GM18868 (cell line): ENCODE results near the gene PPRC1.

Experiments
- ATAC-seq: cut with Tn5 transposase; IDR thresholded peaks from one replicate; pipeline ENCODE4 v1.9.1; 2021; ENCODE audit warnings: mild to moderate bottlenecking, moderate library complexity; ENCODE audit not compliant: unreplicated experiment

Gene PPRC1

GRCh38 chr10:102116656-102117055, 16.2 kb upstream of the PPRC1 start:
- ATAC-seq: no peak

DNA sequence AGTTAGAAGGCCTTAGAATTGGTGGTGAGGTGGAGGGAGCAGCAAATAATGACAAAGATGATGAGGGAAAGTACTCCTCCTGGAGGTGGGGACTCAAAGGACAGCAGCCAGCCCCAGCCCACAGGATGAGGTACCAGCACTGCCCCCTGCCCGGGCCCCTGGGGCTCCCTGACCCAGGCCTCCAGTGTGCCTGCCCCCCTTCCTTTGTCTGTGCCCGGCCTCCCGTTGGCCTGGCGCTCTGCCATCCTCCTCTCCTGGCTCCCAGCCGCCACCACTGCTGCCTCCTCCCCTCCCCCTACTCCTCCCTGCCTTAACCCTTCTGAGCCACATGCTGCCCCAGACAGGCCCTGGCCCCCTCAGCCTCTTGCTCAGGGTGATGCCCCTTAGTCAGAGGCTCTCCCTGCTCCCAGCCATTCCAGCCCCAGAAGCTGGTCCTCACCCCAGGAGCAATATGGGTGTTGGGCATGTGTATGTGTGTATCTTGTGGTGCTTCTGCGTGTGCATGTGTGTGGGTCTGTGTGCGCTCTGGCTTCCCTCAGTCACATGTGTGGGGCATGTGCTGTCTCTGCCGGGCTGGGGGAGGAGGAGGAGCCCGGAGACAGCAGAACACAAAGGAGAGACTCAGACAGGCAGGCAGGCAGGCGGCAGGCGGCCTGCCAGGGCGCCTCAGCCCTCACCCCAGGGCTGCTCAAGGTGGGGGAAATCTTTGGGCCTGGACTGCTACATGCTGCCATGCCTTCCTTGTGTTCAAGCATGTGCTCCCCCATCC, 15.3 kb upstream of the PPRC1 start:
- peak; percentile 37 for ATAC-seq

DNA sequence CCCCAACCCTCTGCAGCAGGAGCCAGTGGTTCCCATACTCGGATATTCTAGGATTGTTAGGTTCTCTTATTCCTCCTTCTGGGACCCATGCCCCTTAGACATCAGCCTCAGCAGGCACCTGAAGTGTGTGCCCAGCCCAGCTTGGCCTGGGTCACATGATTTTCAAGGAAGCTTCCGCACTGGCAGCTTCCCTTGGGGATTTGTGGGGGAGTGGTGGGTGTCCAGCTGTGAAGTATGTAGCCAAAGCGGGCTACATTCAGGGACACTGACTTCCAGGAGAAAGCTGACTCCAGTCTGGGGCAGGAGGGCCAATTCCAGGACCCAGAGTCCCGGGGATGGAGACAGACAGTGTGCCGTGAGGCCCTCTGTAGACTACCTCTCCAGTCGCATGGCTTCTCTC, 14.0 kb upstream of the PPRC1 start:
- no peak for ATAC-seq

DNA sequence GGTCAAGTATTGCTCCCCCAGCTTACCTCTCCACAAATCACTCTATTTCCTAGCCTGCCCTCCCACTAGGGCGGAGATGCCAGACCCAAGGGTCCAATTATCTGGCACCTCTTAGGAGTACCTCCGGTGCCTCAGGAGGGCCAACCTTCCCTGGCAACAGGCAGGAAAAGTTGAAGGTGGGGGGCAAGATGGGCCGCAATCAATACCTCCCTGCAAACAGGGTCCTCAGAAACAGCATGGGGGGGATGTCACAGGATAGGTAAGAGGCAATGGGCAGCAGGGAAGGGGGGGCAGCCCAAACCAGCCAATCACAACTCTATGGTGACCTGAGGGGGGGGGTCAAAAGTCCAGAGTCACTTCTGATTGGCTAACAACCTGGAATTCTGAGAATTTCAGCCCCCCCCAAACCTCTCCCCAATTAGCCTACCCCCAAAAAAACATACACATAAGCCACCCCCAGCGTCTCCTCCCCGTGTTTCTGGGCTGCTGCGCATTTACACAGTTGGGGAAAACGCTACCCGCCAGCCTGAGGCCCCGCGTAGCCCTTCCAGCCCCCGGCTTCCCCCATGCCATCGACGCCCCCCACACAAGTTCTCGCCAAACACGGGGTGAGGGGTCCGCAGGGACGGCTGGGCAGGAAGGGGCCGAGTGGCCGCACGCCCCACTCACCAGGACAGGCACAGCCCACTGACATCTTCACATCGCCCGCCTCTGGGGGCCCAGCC, 13.3 kb upstream of the PPRC1 start:
- ATAC-seq: no peak

GRCh38 chr10:102120142-102120990, 12.5 kb upstream of the PPRC1 start, which contains the start of gene LDB1:
Gene LDB1 (minus strand): TSS chr10:102120368. CDS start chr10:102120110, 258 bp downstream.
- ATAC-seq: peak; percentile 54

GRCh38 chr10:102120991-102121738, 11.7 kb upstream of the PPRC1 start:
- ATAC-seq: no peak

DNA sequence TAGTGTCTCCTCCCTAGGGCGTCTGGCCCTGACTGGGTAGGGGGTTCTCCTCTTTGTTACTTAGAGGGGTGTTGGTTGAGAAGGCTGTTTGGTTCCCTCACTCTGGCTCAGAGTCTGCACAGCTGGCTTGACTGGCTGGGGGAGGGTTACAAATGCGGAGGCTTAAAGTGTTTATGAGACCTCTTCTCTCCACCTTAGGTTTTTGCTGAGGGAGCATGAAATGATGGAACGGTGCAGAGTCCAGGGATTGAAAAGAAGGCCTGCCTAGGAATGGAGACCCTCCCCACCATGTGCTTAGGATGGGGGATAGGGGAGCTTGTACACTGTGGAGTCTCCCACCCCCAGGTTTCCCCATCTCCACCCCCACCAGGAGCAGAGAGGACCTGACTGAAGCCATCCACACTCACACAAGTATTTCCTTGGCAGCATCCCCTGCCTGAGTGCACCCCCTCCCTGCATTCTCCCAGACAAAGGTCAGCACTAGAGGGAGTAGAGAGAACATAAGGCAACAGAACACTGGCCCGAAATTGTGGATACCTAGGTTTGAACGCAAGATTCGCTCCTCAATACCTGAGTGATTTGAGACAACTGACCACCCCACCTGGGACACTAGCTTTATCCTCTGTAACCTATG, 11.0 kb upstream of the PPRC1 start:
- ATAC-seq: no peak

GRCh38 chr10:102122450-102122849, 10.4 kb upstream of the PPRC1 start:
- ATAC-seq: no peak

- ATAC-seq: no peak
Measured at GRCh38 chr10:102123223-102123622, 9.6 kb upstream of the PPRC1 start.

GRCh38 chr10:102131286-102132170, 1.3 kb upstream of the PPRC1 start:
- no peak for ATAC-seq

- ATAC-seq: no peak
Measured at GRCh38 chr10:102132193-102132562, 662 bp upstream of the PPRC1 start.

DNA sequence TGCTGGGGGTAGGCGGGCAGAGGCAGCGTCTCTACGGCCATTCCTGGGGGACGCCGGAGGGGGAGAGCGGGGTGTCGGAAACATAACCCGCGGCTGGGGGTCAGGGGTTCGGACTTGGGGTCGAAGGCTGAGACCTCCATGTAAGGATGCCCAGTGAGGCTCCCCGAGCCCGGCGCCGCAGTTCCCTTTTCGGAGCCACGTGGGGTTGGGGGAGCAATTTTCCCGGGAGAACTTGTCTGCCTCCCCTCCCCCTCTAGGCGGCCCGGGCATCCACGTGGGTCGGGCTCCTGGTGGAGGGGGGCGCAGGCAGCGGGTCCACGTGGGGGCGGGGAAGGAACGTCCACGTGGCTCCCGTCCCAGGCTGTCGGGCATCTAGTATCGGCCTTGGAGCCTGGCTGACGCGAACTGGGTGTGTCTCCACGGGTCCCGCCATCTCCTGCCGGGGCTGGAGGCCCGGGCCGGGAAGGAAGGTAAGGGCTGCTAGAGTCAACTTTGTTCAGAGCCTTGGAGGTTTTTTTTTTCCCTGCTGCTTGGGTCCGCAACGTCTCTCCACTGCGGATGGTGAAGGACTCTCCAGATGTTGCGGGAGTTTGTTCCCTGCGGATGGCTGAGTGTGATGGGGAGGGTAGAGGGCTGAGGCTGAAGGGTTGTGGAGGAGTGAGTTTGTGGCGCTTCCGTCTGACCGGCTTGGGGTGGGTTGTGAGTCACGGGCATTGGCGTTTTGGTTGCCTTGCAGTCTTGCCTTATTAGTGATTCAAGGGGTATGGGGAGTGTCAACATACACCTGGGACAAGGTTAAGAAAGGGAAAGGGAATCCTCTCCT, 744 bp downstream of the PPRC1 start:
- no peak for ATAC-seq

DNA sequence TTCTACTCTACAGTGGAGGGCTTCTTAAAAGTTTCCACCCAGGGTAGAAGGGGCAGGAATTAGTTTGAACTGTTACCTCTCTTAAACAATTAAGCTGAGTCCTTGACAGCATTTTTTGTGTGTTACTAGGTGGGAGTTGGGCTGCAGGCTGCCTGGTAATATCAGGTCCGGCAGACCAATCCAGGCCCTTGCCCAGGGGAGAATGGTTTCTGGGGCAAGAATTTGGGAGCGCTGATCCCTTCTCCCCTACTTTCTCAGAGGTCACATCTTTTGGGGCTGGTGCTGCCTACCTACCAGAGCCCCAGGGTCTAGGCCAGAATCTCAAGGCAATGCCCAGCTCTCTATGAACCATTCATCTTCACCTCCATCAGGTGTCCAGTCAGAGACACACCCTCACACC, 1.6 kb downstream of the PPRC1 start:
- ATAC-seq: no peak

- no peak for ATAC-seq
Measured at GRCh38 chr10:102135956-102136526, 3.2 kb downstream of the PPRC1 start.

- no peak for ATAC-seq
Measured at GRCh38 chr10:102139281-102140110, 6.7 kb downstream of the PPRC1 start.

GRCh38 chr10:102140218-102140617, 7.4 kb downstream of the PPRC1 start:
- no peak for ATAC-seq

DNA sequence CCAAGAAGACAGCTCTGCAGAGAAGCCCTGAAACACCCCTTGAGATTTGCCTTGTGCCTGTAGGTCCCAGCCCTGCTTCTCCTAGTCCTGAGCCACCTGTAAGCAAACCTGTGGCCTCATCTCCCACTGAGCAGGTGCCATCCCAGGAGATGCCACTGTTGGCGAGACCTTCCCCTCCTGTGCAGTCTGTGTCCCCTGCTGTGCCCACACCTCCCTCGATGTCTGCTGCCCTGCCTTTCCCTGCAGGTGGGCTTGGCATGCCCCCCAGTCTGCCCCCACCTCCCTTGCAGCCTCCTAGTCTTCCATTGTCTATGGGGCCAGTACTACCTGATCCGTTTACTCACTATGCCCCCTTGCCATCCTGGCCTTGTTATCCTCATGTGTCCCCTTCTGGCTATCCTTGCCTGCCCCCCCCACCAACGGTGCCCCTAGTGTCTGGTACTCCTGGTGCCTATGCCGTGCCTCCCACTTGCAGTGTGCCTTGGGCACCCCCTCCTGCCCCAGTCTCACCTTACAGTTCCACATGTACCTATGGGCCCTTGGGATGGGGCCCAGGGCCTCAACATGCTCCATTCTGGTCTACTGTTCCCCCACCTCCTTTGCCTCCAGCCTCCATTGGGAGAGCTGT, 8.2 kb downstream of the PPRC1 start:
- no peak for ATAC-seq
